CD4-positive, alpha-beta T cell (primary cell): ENCODE results near the gene BSG. TPM values are rescaled to one million over a fixed set of nuclear protein-coding genes. Genes with fewer than 3 reads are reported as not detected.

Source experiments
- ATAC-seq: fragments of 200-7000 bp; cut with Tn5 transposase; one replicate; pipeline ENCODE4 v1.10.0; 2022; ENCODE audit warnings: mild to moderate bottlenecking; ENCODE audit not compliant: poor library complexity
- CTCF ChIA-PET: fragments of 350-600 bp; sonication (Branson Sonifier 250); formaldehyde crosslinking; loops from one replicate; lab custom pipeline; 2021; ENCODE audit warnings: antibody characterized with exemption, inconsistent platforms; lab: Charles Lee
- POLR2A ChIA-PET: fragments of 350-600 bp; sonication (Branson Sonifier 250); formaldehyde crosslinking; loops from one replicate; lab custom pipeline; 2021; ENCODE audit warnings: antibody characterized with exemption, inconsistent platforms; lab: Charles Lee
- DNase-seq, 14 experiments: peaks; one replicate each; pipeline ENCODE4 v3.0.0-alpha.2; 2013 to 2020; ENCODE audit warnings: mixed read lengths in 2 of 14
- H3K27ac ChIP-seq, 2 donors: one replicate each; pipeline versions ENCODE4 v1.5.1 to v1.7.0; 2013; ENCODE audit warnings: low read length in 2 of 2, low read depth in 1 of 2, mild to moderate bottlenecking in 1 of 2
- H3K27me3 ChIP-seq, 2 experiments: 1 replicate in 1 of 2; 2 replicates in 1 of 2; pipeline versions ENCODE4 v1.6.1 to v1.7.0; 2013; ENCODE audit warnings: low read length in 2 of 2, control low read depth in 1 of 2, mild to moderate bottlenecking in 1 of 2, moderate library complexity in 1 of 2; ENCODE audit not compliant: insufficient read depth in 2 of 2, control insufficient read depth in 1 of 2
- H3K36me3 ChIP-seq: one replicate; pipeline ENCODE4 v1.6.1; 2013; ENCODE audit warnings: low read length, control low read depth; ENCODE audit not compliant: insufficient read depth
- H3K4me1 ChIP-seq: one replicate; pipeline ENCODE4 v1.6.1; 2013; ENCODE audit warnings: low read length, control low read depth; ENCODE audit not compliant: insufficient read depth
- H3K4me3 ChIP-seq: one replicate; pipeline ENCODE4 v1.5.1; 2013; ENCODE audit warnings: mild to moderate bottlenecking, low read length, moderate library complexity
- H3K9me3 ChIP-seq, 2 experiments: 1 replicate in 1 of 2; 2 replicates in 1 of 2; pipeline versions ENCODE4 v1.6.1 to v1.7.0; 2013; ENCODE audit warnings: low read length in 2 of 2, mild to moderate bottlenecking in 2 of 2, control low read depth in 1 of 2, moderate library complexity in 1 of 2; ENCODE audit not compliant: control insufficient read depth in 1 of 2, insufficient read depth in 1 of 2
- H3K27ac Mint-ChIP-seq: one replicate; pipeline ENCODE4 v1.8.0; 2020; ENCODE audit warnings: mixed read lengths
- H3K27me3 Mint-ChIP-seq: one replicate; pipeline ENCODE4 v1.8.0; 2021; ENCODE audit warnings: mixed read lengths
- H3K36me3 Mint-ChIP-seq: one replicate; pipeline ENCODE4 v1.8.0; 2021; ENCODE audit warnings: low read depth, mixed read lengths
- H3K4me1 Mint-ChIP-seq: one replicate; pipeline ENCODE4 v1.8.0; 2021; ENCODE audit warnings: low read depth, mixed read lengths
- H3K4me3 Mint-ChIP-seq: one replicate; pipeline ENCODE4 v1.8.0; 2020; ENCODE audit warnings: mild to moderate bottlenecking, mixed read lengths
- H3K9me3 Mint-ChIP-seq: one replicate; pipeline ENCODE4 v1.8.0; 2020; ENCODE audit warnings: mixed read lengths
- intact Hi-C, 2 experiments: fragments of 100-400 bp; cut with DNase I in 1 of 2; cut with micrococcal nuclease in 1 of 2; formaldehyde crosslinking; loops; one replicate each; pipeline versions ENCODE4 v1.15.1 to v1.9.0; 2023 to 2025; cut with DNase I, micrococcal nuclease
- total RNA-seq, 174 experiments: library from RNA in 2 of 174; stranded (reverse) in 2 of 174; gene quantifications; one replicate each; pipeline ENCODE4 v1.2.3 and lab custom pipeline; 2021 to 2026
- TF ChIP-seq, protein P1 (sequence below): fragments of 200-600 bp; IDR thresholded peaks from one replicate; pipeline ENCODE4 v1.8.0; 2022; ENCODE audit warnings: antibody characterized with exemption, mild to moderate bottlenecking

The BSG gene
- total RNA-seq, 2 experiments from 2014 or later, result 68.7 to 71.6 TPM

DNA sequence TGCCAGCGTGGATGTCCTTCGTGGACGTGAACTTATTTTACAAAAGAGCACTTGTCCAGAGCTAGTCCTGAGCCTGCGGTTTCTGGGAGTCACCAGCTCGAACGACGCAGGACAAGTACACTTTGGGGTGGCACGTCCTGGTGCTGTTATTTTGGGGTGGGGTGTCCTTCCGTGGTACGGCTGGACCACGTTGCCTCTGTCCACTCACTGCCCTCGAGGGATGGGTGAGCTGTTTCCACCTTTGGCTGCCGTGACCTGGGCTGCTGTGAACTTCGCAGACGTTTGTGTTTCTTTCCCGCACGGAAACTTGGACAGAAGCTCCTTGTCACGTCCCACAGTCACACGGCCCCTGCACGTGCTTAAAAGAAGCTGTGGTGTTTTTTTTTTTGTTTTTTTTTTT lies 17.6 kb upstream of the BSG start:
- H3K4me1 ChIP-seq, result peaks cover 8% of the 10 kb centered on the region
- TF ChIP-seq, protein P1, sequence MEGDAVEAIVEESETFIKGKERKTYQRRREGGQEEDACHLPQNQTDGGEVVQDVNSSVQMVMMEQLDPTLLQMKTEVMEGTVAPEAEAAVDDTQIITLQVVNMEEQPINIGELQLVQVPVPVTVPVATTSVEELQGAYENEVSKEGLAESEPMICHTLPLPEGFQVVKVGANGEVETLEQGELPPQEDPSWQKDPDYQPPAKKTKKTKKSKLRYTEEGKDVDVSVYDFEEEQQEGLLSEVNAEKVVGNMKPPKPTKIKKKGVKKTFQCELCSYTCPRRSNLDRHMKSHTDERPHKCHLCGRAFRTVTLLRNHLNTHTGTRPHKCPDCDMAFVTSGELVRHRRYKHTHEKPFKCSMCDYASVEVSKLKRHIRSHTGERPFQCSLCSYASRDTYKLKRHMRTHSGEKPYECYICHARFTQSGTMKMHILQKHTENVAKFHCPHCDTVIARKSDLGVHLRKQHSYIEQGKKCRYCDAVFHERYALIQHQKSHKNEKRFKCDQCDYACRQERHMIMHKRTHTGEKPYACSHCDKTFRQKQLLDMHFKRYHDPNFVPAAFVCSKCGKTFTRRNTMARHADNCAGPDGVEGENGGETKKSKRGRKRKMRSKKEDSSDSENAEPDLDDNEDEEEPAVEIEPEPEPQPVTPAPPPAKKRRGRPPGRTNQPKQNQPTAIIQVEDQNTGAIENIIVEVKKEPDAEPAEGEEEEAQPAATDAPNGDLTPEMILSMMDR, result no peak
- ATAC-seq (no peak), DNase-seq (no peak)
- H3K27ac ChIP-seq, result no peak overlapping the region
- no peak overlapping the region for H3K4me3 ChIP-seq
- no peak overlapping the region for H3K27ac Mint-ChIP-seq
- H3K4me3 Mint-ChIP-seq, result no peak overlapping the region
- ChIA-PET POLR2A (no interaction called here), CTCF (interaction anchor here (1.5 kb wide), 1 partner anchor 44 kb away, joined by 3 read pairs; no protein-coding TSS in a partner anchor)
- H3K9me3 ChIP-seq, result no peaks in the 10 kb centered on the region
- no peaks in the 10 kb centered on the region for H3K36me3 Mint-ChIP-seq
- H3K27me3 Mint-ChIP-seq, result no peaks in the 10 kb centered on the region
- no peaks in the 10 kb centered on the region for H3K36me3 ChIP-seq
- no peaks in the 10 kb centered on the region for H3K27me3 ChIP-seq
- H3K4me1 Mint-ChIP-seq, result no peaks in the 10 kb centered on the region
- H3K9me3 Mint-ChIP-seq, result no peaks in the 10 kb centered on the region
- intact Hi-C loops, result no loop called here

DNA sequence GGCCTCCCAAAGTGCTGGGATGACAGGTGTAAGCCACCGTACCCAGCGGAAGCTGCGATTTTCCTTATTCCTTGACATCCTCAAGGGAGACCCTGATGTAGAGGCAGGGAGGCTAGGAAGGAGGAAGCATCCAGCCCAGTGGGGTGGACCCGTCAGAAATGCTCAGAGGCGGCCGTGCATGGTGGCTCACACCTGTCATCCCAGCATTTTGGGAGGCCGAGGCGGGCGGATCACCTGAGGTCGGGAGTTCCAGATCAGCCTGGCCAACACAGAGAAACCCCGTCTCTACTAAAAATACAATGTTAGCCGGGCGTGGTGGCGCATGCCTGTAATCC lies 17.0 kb upstream of the BSG start:
- no peaks in the 10 kb centered on the region for H3K36me3 ChIP-seq
- Mint-ChIP-seq H3K27me3 (no peaks in the 10 kb centered on the region), H3K36me3 (no peaks in the 10 kb centered on the region), H3K9me3 (no peaks in the 10 kb centered on the region), H3K27ac (no peak overlapping the region), H3K4me1 (no peaks in the 10 kb centered on the region), H3K4me3 (no peak overlapping the region)
- no peak for ATAC-seq
- CTCF ChIA-PET, result no interaction called here
- DNase-seq, result no peak
- POLR2A ChIA-PET, result no interaction called here
- H3K27ac ChIP-seq, result no peak overlapping the region
- intact Hi-C loops, result no loop called here
- H3K4me3 ChIP-seq, result no peak overlapping the region
- H3K9me3 ChIP-seq, result no peaks in the 10 kb centered on the region
- no peaks in the 10 kb centered on the region for H3K27me3 ChIP-seq
- TF ChIP-seq, protein P1, result no peak
- H3K4me1 ChIP-seq, result peaks cover 8% of the 10 kb centered on the region

DNA sequence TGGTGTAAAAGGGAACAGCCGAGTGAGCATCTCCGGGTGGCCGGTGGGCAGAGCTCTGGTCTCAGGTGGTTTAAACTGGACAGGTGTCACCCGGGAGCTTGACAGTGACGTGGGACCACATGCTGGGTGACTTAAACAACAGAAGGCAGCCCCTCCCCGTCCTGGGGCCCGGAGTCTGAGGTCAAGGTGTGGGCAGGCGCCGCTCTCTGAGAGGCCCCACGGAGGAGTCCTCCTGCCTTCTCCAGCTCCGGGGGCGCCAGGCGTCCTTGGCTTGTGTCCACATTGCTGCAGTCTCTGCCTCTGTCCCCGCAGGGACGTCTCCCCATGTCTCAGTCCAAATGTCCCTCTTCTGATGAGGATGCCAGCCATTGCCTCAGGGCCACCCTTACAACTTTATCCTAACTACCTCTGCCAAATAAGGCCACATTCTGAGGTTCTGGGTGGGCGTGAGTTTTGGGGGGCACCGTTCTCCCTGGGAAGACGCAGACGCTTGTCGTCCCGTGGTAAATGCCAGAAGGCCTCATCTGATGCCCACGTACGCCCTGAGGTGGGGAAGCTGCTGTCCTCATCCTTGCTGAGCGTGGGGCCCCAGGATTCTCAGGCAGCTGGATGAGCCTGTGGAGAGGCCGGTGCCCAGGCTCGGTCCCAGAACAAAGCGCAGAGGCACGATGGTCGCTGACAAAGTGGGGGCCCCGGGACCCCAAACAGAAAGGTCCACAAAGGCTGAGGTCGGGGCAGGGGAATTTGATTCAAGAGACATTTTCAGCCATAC lies 15.6 kb upstream of the BSG start:
- no peaks in the 10 kb centered on the region for H3K36me3 Mint-ChIP-seq
- no peak overlapping the region for H3K4me3 ChIP-seq

More for the DNA sequence above, 15.6 kb upstream of the BSG start:
- Histone ChIP-seq H3K27ac (no peak overlapping the region), H3K36me3 (no peaks in the 10 kb centered on the region), H3K9me3 (no peaks in the 10 kb centered on the region), H3K27me3 (no peaks in the 10 kb centered on the region), H3K4me1 (peaks cover 3% of the 10 kb centered on the region)
- Mint-ChIP-seq H3K27me3 (no peaks in the 10 kb centered on the region), H3K4me1 (no peaks in the 10 kb centered on the region), H3K27ac (no peak overlapping the region), H3K4me3 (no peak overlapping the region), H3K9me3 (no peaks in the 10 kb centered on the region)
- ATAC-seq, result no peak
- TF ChIP-seq, protein P1, result no peak
- CTCF ChIA-PET, result no interaction called here
- DNase-seq, result no peak
- POLR2A ChIA-PET, result no interaction called here
- intact Hi-C loops, result no loop called here
